ENCODE measurements around the gene RGR. TPM values are rescaled to one million over a fixed set of nuclear protein-coding genes. Genes with fewer than 3 reads are reported as not detected.

The RGR gene
- total RNA-seq, 1 donor from 2014 or later: not detected

DNA sequence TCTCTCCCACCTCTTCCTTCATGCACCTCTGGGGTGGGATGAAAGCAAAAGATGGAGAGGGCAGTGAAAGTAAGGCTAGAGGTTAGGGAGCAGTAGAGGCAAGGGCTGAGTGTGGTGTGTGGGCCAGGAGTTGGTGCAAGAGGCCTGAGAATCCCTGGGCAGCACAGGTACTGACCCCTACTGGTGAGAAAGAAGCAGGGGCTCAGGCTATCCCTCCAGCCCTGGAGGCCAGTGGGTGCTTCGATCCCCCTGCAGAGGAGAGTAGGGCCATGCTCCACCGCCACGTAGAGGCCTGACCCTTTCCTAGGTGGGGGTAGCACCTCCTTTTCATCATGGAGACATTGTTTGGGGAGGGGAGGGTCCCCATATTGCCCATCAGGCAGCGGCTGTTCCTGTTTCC is 40.7 kb upstream of the RGR start:
- Mint-ChIP-seq H3K4me3 (ENCODE audit: unreplicated experiment) (no peak overlapping the region), H3K9me3 (ENCODE audit: unreplicated experiment) (no peaks in the 10 kb centered on the region), H3K4me1 (ENCODE audit: unreplicated experiment) (no peaks in the 10 kb centered on the region), H3K27ac (ENCODE audit: unreplicated experiment) (no peak overlapping the region), H3K36me3 (ENCODE audit: low read depth, unreplicated experiment) (no peaks in the 10 kb centered on the region), H3K27me3 (ENCODE audit: unreplicated experiment) (peaks cover 7% of the 10 kb centered on the region)
- no peak for DNase-seq (ENCODE audit: low spot score)
- TF ChIP-seq, protein P1, sequence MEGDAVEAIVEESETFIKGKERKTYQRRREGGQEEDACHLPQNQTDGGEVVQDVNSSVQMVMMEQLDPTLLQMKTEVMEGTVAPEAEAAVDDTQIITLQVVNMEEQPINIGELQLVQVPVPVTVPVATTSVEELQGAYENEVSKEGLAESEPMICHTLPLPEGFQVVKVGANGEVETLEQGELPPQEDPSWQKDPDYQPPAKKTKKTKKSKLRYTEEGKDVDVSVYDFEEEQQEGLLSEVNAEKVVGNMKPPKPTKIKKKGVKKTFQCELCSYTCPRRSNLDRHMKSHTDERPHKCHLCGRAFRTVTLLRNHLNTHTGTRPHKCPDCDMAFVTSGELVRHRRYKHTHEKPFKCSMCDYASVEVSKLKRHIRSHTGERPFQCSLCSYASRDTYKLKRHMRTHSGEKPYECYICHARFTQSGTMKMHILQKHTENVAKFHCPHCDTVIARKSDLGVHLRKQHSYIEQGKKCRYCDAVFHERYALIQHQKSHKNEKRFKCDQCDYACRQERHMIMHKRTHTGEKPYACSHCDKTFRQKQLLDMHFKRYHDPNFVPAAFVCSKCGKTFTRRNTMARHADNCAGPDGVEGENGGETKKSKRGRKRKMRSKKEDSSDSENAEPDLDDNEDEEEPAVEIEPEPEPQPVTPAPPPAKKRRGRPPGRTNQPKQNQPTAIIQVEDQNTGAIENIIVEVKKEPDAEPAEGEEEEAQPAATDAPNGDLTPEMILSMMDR (IDR thresholded peaks at IDR 0.05; ENCODE audit: unreplicated experiment): peak; percentile 42

DNA sequence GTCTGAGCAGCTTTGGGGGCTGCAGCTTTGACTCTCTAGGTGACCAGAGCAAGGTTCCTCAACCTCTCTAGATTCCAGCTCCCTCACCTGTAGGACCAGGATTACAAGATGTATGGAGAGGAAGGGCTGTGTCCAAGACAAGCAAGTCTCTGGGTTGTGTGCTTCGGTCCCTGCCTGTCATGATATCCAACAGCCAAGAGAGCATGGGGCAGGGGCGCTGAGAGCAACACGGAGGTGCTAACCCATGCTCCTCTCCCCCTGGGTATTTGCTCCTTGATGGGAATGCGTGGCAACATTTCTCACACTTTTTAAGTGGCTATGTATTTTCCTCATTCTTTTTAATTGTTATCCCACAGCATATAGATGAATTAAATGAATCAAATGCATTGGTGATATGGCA is 40.2 kb upstream of the RGR start:
- no peaks in the 10 kb centered on the region for H3K4me1 Mint-ChIP-seq (ENCODE audit: unreplicated experiment)
- DNase-seq (ENCODE audit: low spot score): no peak
- no peaks in the 10 kb centered on the region for H3K9me3 Mint-ChIP-seq (ENCODE audit: unreplicated experiment)
- no peak overlapping the region for H3K4me3 Mint-ChIP-seq (ENCODE audit: unreplicated experiment)
- H3K27me3 Mint-ChIP-seq (ENCODE audit: unreplicated experiment): peaks cover 6% of the 10 kb centered on the region
- TF ChIP-seq, protein P1 (IDR thresholded peaks at IDR 0.05; ENCODE audit: unreplicated experiment): no peak
- H3K36me3 Mint-ChIP-seq (ENCODE audit: low read depth, unreplicated experiment): no peaks in the 10 kb centered on the region
- no peak overlapping the region for H3K27ac Mint-ChIP-seq (ENCODE audit: unreplicated experiment)

DNA sequence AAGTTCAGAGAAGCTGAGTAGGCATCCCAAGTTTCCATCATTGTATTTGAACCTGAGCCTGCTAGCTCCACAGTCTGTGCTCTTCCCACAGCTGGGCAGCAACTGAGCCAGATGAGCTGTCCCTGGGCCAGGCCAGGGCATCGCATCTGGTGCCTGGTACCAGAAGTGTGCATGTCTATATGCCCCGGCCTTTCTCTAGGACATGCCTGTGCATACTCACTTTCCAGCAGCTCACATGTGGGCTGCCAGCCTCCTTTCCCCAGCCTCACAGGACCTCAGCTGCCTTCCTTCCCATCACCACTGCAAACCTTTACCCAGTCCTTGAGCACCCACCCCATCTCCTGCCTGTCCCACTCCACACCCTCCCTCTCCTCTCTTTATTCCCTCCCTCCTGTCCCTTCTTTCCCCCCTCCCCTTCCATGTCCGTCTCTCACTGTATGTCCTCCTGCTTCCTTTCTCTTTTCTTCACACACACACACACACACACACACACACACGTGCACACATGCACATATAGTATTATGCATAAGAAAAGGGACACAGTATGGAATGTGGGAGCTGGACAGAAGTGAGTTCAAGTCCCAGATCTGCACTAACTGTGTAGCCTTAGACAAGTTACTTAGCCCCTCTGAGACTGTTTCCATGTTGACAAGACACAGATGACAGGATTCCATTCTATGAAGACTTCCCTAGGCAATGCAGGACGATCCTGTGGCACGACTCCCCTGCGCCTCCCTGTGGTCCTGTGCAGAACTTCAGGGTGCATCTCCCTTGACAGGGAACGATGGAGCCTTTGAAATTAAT is 39.6 kb upstream of the RGR start:
- no peak overlapping the region for H3K4me3 Mint-ChIP-seq (ENCODE audit: unreplicated experiment)
- DNase-seq (ENCODE audit: low spot score): peak; percentile 82
- peaks cover 6% of the 10 kb centered on the region for H3K27me3 Mint-ChIP-seq (ENCODE audit: unreplicated experiment)
- no peaks in the 10 kb centered on the region for H3K36me3 Mint-ChIP-seq (ENCODE audit: low read depth, unreplicated experiment)
- H3K27ac Mint-ChIP-seq (ENCODE audit: unreplicated experiment): no peak overlapping the region
- no peaks in the 10 kb centered on the region for H3K9me3 Mint-ChIP-seq (ENCODE audit: unreplicated experiment)
- TF ChIP-seq, protein P1 (IDR thresholded peaks at IDR 0.05; ENCODE audit: unreplicated experiment): peak; percentile 58
- H3K4me1 Mint-ChIP-seq (ENCODE audit: unreplicated experiment): no peaks in the 10 kb centered on the region

DNA sequence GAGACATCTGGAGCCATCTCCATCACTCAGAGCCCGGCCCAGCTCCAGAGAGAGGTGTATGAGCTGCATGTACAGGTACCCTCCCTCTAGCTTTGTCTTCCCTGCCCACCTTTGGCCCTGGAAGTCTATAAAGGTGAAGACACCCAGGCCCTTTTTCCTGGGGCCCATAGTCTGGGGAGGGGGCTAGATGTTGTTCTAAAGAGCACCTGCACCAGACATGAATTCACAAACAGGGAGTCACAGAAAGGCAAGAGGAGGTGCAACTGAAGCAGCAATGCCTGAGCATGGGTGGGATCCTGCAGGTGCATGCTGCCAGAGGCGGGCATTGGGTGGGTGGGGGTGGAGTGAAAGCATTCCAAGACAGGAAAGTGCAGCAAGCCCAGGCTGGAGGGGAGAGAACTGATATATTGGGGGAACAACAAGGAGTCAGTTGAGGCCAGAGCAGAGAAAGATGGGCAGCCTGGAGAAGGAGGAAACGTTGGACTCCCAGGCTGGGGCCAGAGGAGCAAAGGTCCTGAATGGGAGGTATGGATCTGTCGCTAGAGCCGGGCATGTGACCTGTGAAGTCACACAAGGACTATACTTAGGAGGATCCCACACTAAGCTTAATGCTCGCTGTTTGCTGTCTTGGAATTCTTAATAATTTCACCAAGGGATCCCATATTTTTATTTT is 38.9 kb upstream of the RGR start:
- no peak overlapping the region for H3K4me3 Mint-ChIP-seq (ENCODE audit: unreplicated experiment)
- H3K27me3 Mint-ChIP-seq (ENCODE audit: unreplicated experiment): peaks cover 3% of the 10 kb centered on the region
- H3K9me3 Mint-ChIP-seq (ENCODE audit: unreplicated experiment): no peaks in the 10 kb centered on the region
- TF ChIP-seq, protein P1 (IDR thresholded peaks at IDR 0.05; ENCODE audit: unreplicated experiment): peak; percentile 13
- H3K4me1 Mint-ChIP-seq (ENCODE audit: unreplicated experiment): no peaks in the 10 kb centered on the region
- H3K27ac Mint-ChIP-seq (ENCODE audit: unreplicated experiment): no peak overlapping the region
- H3K36me3 Mint-ChIP-seq (ENCODE audit: low read depth, unreplicated experiment): no peaks in the 10 kb centered on the region
- DNase-seq (ENCODE audit: low spot score): no peak

DNA sequence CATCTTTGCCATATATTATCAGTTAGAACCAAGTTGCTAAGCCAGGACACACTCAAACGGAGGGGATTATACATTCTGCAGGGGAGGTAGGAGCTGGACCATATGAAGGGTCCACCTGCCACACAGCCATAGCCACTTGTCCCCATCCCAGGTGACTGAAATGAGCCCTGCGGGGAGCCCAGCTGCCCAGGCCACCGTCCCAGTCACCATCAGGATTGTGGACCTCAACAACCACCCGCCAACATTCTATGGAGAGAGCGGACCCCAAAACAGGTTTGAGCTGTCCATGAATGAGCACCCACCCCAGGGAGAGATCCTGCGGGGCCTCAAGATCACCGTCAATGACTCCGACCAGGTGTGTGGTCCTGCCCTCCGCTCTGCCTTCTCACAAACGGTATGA is 36.8 kb upstream of the RGR start:
- Mint-ChIP-seq H3K9me3 (ENCODE audit: unreplicated experiment) (no peaks in the 10 kb centered on the region), H3K4me3 (ENCODE audit: unreplicated experiment) (no peak overlapping the region), H3K36me3 (ENCODE audit: low read depth, unreplicated experiment) (no peaks in the 10 kb centered on the region), H3K27me3 (ENCODE audit: unreplicated experiment) (peaks cover 8% of the 10 kb centered on the region), H3K4me1 (ENCODE audit: unreplicated experiment) (no peaks in the 10 kb centered on the region), H3K27ac (ENCODE audit: unreplicated experiment) (no peak overlapping the region)
- TF ChIP-seq, protein P1 (IDR thresholded peaks at IDR 0.05; ENCODE audit: unreplicated experiment): no peak
- no peak for DNase-seq (ENCODE audit: low spot score)

Data from endothelial cell (in vitro differentiated cells).